ENCODE results near the gene ZDHHC1.

The ZDHHC1 gene

DNA sequence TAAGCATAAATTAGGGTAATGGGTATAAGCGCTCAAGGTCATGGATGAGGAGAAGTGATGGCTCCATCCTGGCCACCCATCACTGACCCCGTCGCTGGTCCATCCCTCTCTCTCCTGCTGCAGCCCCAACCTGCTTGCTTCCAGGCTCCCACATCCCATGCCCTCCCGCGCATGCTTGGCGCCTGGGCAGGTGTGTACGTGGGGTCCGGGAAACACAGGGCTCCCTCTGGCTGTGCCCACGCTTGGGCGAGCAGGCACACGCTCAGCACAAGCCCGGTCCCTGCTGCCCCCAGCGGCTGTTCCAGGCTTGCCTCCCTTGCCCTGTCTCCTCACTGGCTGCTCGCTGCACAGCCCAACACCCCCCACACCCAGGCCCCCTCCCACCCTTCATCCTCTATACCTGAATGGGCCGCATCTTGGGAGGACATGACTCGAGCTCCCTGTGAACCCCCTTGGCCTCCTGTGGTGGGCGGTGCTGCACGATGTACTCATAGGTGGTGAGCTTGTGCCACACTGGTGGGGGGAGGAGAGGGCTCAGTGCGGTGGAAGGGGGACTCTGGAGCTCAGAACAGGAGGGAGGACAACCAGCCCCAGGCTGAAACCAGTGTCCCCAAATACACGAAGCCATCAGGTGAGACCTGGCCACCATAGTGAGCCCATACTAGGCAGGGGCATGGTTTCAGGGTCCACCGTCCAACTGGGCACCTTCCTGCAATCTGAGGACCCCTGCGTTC, 18.3 kb downstream of the ZDHHC1 start:
- intact Hi-C loops (cut with DNase I): loop anchor here (2.0 kb wide), 1 partner anchor 25 kb away; no protein-coding TSS in a partner anchor
- peak in 2 of 10 donors; percentile 67 to 77 for DNase-seq

DNA sequence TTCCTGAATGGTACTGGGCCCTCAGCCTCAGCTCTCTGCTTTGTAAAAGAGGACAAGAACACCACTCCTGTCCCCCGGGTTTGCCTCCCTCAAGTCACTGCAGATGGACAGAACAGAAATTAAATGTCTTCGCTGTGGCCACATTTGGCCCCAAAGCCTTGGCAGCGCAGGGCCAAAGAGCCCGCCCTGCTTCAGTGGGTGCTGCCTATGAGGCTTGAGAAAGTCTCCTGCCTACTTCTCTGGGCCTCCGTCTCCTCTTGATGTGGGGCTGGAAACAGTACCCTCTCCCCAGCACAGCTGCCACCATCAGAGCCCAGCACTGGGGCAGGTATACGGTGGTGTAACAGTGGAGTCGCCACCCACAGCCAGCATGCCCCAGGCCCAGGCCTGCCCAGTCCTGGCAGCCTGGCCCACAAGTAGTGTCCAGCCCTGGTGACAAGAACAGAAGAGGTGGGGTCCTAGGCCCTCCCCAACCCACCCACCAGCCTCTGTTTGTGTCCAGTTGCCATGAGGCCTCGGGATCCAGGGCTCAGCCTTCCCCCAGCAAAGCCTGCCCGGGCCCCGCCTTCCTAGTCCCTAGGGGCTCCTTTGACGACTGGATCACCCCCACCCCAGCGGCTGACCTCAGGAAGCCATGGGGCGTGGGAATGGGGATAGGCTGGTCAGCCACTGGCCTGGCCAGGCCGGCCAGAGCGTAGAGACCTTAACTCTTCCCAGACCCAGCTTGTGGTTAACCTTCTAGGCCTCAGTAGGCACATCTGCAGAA, 19.1 kb downstream of the ZDHHC1 start:
- intact Hi-C loops (cut with DNase I): no loop called here
- DNase-seq: peak in 2 of 10 donors; percentile 48 to 79

DNA sequence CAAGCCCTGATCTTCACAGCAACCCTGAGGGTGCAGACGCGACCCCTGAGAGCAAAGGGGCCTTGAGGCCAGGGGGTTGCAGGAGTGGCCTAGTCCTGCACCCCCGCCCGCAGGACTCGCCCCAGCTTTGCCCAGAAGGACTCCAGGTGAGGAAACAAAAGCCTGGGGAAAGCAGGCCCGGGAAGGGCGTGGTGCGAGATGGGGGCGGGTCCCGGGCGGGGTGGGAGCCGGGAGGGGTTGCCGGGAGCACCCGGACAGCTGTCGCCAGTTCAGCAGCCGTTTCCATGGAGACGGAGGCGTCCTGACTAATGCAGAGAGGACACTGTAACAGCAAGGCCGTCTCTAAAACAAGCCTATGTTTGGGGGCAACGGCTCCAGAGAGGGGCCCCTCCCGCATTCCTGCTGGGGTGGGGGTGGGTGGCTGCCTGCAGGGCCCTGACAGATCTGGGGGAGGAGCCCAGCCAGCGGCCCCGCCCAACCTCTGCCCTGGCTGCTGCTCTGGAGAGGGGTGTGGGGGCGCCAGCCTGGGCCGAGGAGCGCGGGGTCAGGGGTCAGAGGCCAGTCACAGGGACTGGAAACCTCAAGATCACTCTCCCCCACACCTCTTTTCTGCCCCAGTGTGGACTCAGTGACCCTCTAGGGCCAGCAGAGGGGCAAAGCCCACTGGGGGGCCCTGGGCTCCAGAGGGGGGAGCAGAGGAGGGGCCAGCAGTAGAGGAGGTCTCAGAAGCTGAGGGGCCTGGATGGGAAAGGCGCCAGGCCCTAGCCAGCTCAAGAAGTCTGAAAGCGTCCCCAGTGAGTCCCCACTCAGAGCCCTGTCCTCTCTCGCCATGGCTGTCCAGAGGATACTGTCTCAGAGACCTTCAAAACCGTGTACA, 19.9 kb downstream of the ZDHHC1 start:
- peak in 4 of 10 donors; percentile 49 to 93 (median 70) for DNase-seq
- intact Hi-C loops (cut with DNase I): no loop called here

GRCh38 chr16:67395458-67396158, 20.7 kb downstream of the ZDHHC1 start:
- peak in 1 of 10 donors; percentile 66 for DNase-seq
- intact Hi-C loops (cut with DNase I): no loop called here

DNA sequence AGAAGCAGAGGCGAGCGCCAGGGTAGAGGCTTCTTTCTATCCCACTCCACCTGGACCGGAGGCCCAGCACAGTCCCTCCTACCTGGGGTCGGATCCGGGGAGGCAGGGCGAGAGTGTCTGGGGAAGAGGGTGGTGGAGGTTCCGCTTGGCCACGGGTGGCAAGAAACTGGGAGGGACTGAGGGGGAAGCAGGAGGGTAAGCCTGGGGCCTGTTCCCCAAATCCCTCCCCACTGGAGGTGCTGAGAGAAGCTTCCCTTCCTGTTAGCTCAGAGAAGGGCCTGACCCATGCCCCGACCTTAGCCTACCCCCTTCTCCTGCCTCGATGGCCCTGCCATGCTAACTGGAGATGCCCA, 21.2 kb downstream of the ZDHHC1 start:
- intact Hi-C loops (cut with DNase I): no loop called here
- peak in 1 of 10 donors; percentile 76 for DNase-seq

DNA sequence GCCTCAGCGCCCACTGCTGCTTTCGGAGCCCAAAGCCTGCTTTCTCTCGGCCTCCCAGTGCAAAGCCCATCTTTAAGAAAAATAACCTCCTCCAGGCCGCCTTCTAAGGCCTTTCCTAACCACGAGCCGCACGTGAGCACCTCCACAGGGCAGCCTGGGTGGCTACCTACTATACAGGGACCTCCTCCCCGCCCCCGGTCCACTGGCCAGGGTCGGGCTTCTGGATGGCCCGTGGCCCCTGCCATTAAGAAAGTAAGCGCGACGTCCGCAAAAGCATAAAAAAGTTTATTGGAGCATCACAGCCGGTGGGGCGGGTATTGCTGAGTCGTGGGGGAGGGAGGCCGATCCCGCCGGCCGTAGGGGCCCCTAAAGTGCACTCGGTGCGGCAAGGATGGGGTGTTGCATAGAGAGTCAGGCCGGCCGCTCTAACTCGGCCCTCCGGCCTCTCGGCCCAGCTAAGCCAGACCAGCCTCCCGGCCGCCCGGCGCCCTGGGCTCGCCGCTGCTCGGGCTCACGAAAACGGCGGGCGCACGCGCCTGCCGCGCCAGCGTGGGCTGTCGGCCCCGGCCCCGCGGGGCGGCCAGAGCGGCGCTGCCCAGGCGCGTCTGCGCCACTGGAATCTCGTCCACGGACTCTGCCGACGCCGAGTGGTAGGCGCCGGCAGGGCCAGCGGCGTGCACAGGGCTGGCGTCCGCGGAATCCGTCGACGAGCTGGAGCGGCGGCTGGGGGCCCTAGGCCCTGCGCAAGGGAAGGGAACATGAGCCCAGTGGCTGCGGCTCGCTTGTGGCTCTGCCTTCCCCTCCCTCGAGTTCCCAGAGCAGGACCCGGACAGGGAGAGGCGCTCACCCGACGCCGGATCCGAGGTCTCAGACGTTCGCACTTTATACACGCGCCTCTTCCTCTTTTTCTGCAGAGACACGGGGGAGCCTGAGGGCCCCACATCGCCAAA, 21.8 kb downstream of the ZDHHC1 start:
- intact Hi-C loops (cut with DNase I): no loop called here

DNA sequence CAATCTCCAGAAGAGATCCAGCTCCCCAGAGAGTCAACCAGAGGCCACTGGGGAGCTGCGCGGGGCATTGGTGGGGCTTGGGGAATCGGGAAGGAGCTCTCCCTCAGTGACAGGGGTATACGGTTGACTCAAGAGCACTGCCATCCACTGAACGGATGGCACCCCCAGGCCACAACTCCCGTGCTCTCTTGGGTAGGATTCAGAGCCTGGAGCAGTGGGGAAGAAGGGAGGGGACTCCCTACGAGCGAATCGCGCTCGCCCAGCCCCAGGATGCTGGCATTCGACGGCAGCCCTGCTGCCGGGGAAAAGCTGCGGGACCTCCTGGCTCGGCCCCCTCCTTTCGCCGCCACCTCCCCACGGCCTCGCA, 22.5 kb downstream of the ZDHHC1 start:
- intact Hi-C loops (cut with DNase I): no loop called here
- peak in 1 of 10 donors; percentile 86 for DNase-seq

More for the DNA sequence above, 21.8 kb downstream of the ZDHHC1 start:
- peak in 1 of 10 donors; percentile 82 for DNase-seq

- intact Hi-C loops (cut with DNase I): no loop called here
- DNase-seq: peak; percentile 79 to 98 (median 88)
Measured at GRCh38 chr16:67393111-67393787, 23.0 kb downstream of the ZDHHC1 start, which contains the start of gene TPPP3. TSS of gene TPPP3 (minus strand) at chr16:67393498. CDS start at chr16:67391111, 2,387 bp downstream.

GRCh38 chr16:67392301-67393059, 23.8 kb downstream of the ZDHHC1 start:
- intact Hi-C loops (cut with DNase I): no loop called here
- DNase-seq: no peak

DNA sequence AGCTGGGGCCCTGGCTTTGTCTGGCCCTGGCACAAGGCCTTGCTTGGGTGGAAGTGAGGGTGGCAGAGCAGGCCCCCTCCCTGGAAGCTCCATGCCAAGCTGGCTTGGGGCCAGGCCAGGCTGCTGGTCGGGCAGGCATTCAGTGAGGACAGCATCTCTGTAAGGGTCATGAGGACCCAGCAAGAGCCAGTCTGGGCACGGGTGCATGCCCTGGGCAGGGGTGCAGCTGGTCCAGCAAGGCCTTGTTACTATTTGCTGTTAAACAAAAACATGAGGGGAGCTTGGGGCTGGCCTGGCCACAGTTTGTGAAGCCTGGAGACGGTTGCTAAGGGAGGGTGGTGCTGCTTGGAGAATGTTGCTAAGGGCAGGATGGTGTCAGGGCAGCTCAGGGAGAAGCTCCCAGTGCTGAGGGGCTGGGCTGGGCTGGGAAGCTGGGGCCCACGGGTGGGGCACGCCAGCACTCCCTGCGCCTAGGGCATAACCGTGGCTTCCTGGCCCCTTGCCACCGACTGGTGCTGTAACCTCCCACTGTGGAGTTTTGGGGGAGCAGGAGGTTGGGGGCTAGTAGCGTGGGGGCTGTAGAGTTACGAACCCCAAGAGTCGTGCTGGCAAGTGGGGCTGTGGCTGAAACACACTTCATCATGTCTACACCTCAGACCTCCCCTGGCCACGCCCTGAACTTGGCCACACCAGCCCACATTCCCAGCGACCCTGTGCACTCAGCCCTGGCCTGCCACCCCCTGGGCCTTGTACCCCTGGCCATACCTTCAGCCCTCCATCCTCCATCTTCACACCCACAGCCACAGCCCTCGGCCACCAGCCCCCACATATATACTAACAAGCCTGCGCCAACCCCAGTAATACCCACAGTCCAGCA, 24.6 kb downstream of the ZDHHC1 start:
- intact Hi-C loops (cut with DNase I): no loop called here
- peak; percentile 89 to 99 (median 93) for DNase-seq

- no peak for DNase-seq
- intact Hi-C loops (cut with DNase I): no loop called here
Measured at GRCh38 chr16:67390816-67391423, 25.4 kb downstream of the ZDHHC1 start.

DNA sequence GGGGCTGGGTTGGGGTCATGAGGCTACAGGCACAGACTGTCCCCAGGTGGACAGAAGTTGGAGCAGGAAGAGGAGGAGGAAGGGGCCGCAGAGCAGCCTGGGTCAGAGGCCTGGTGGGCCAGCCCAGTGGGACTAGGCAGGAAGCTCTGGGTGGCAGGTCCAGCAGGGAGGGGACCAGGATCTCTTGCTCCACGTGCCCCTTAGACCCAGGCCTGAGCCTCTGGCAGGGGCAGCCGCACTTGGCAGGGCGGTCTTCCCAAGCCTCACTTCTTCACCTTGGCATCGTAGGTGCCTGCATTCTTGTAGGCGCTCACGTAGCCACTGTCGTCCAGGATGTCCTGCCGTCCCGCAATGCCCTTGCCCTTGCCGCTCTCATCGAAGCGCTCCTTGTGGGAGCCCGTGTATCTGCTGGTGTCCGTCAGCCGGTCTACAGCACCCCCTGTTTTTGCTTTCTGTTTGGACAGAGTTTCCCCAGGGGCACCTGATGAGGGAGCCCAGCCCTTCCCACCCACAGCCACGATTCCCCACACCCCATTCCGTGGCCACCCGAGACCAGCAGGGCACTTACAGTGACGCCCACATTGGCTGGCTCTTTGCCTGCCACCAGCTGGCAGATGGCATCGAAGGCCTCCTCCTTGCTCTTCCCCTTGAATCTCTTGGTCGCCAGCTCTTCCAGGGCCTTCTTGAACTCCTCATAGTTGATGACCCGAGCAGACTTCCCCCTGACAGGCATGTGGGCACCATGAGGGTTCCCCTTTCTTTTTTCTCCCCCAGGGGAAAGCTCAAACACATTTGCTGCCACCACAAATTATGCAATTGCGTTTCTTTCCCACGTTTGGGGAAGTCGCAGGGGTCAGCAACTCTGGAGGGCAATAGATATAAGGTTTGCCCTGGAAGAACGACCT, 26.1 kb downstream of the ZDHHC1 start:
- peak in 5 of 10 donors; percentile 49 to 94 (median 61) for DNase-seq
- intact Hi-C loops (cut with DNase I): no loop called here

DNA sequence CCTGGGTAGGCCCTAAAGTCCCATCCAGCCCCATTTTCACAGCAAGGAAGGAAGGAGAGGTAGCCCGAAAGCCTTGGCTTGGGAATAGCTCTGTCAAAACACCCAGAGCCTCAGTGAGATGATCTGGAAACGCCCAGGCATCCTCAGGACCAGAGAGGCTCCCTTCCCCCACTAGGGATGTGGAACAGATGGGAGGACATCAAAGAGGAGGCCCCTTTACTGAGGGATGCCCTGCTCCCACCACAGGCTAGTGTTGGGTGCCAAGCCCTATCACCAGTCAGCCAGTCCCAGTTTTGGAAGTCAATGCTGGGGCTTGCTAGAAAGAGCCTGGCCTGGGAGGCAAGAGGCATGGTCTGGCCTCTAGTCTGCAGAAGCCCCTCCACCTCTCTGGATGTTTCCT, 27.7 kb downstream of the ZDHHC1 start:
- intact Hi-C loops (cut with DNase I): no loop called here
- no peak for DNase-seq

GRCh38 chr16:67388191-67388590, 28.1 kb downstream of the ZDHHC1 start:
- DNase-seq: no peak
- intact Hi-C loops (cut with DNase I): no loop called here

DNA sequence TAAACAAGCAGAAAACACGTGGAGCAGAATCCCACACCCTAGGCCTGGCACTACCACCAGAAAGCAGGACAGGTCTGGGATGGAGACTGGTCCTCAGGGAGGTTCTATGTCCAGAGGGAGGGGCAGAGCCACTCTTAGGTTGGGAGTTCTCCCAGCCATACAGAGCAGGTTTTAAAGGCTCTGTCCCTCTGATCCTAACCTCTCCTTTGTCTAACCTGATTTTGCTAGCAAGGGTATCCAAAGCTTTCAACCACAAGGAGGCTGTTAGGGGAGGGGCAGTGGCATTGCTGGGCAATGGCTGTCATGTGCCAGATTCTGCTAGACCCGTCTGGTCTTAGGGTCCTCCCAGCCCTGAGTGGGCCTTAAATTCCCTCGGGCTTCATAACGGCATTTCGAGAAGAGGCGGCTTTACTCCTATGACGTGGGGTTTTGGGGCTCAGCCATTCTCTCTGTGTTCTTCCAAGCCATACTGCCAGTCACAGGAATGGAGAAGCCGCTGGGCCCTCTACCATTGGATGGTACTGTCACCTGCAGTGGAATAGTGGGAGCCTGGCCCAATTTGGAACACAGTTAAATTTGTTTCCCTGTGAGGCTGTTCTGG, 28.7 kb downstream of the ZDHHC1 start:
- intact Hi-C loops (cut with DNase I): no loop called here
- DNase-seq: peak in 1 of 10 donors; percentile 81
